Pancreas (tissue), 10 donors: Measurements from ENCODE around the gene SPOCK1. TPM values are rescaled to one million over a fixed set of nuclear protein-coding genes. Genes with fewer than 3 reads are reported as not detected.

Source experiments
- ATAC-seq, 4 donors: fragments of 200-7000 bp; cut with Tn5 transposase; one replicate each; pipeline versions ENCODE4 v1.8.0 to v1.9.1; 2020; ENCODE audit warnings: mild to moderate bottlenecking in 4 of 4, moderate library complexity in 4 of 4
- DNase-seq, 6 donors: peaks; one replicate each; pipeline ENCODE4 v3.0.0-alpha.2; 2020
- FAIRE-seq: peaks from 2 replicates; lab custom pipeline; 2012; peaks lifted over from hg19 to GRCh38; lab: Jason Lieb, UNC
- H3K27ac ChIP-seq, 4 donors: fragments of 200-600 bp; sonication (generic); 1 replicate in 3 of 4; 2 replicates in 1 of 4; pipeline versions ENCODE4 v1.5.0 to v1.8.0; 2020
- H3K27me3 ChIP-seq, 4 donors: fragments of 200-600 bp; one replicate each; pipeline ENCODE4 v1.8.0; 2021
- H3K36me3 ChIP-seq, 3 donors: fragments of 200-600 bp; sonication (generic) in 1 of 3; one replicate each; pipeline versions ENCODE4 v1.5.0 to v1.8.0; 2020 to 2021
- H3K4me1 ChIP-seq, 3 donors: fragments of 200-600 bp; one replicate each; pipeline ENCODE4 v1.8.0; 2021
- H3K4me3 ChIP-seq, 4 donors: fragments of 200-600 bp; sonication (generic) in 2 of 4; one replicate each; pipeline versions ENCODE4 v1.5.0 to v1.8.0; 2020 to 2021
- H3K9me3 ChIP-seq, 4 donors: fragments of 200-600 bp; one replicate each; pipeline ENCODE4 v1.8.0; 2021
- WGBS, 2 donors: extraction: QIAGEN DNeasy Blood & Tissue Kit; methylation state at CpG; one replicate each; pipeline ENCODE4 v1.1.7; 2013; 5-methylcytosine and 5-hydroxymethylcytosine counted together
- intact Hi-C, 3 donors: fragments of 100-400 bp; cut with DNase I; formaldehyde crosslinking; loops; one replicate each; pipeline versions ENCODE4 v1.11.1 to v1.14.2; 2022
- polyA plus RNA-seq, 2 donors: library from polyadenylated mRNA; stranded (reverse); fragments of 200-250 nt; gene quantifications; one replicate each; pipeline ENCODE4 v1.2.3, GENCODE V29; 2013
- total RNA-seq, 6 donors: library from RNA; stranded (reverse); fragmentation: NEBNext Ultra II Directional in 4 of 6; extraction: Animal tissue kit (Norgen Biotek cat#: 25700) in 4 of 6; gene quantifications; one replicate each; pipeline versions ENCODE4 v1.2.1 to v1.2.4, GENCODE V29; 2021 to 2023
- TF ChIP-seq, protein P1 (sequence below), 4 donors: fragments of 200-600 bp; sonication (generic) in 3 of 4; IDR thresholded peaks; one replicate each; pipeline versions ENCODE4 v1.5.0 to v1.8.0; 2021; ENCODE audit warnings: antibody characterized with exemption in 4 of 4
- donor health status: healthy with polysubstance abuse.
- donor health status: DM: no; HTN: no; CAD: no; lungs with moderate emphysema.
- donor health status: DM: no; HTN: no; CAD: no.
- donor health status: control.
- donor health status: control.
- donor health status: Bipolar disorder and iron deficiency.
- donor health status: DM: yes; HTN: yes; CAD: no.
- donor health status: DM: no; HTN: no; CAD: no.
- donor health status: DM: no; HTN: no; CAD: no.
- donor health status: DM: yes; HTN: yes; CAD: no.

SPOCK1 gene
- total and polyA plus RNA-seq, 8 donors, result 1.7 to 16.5 (median 5.3) TPM

DNA sequence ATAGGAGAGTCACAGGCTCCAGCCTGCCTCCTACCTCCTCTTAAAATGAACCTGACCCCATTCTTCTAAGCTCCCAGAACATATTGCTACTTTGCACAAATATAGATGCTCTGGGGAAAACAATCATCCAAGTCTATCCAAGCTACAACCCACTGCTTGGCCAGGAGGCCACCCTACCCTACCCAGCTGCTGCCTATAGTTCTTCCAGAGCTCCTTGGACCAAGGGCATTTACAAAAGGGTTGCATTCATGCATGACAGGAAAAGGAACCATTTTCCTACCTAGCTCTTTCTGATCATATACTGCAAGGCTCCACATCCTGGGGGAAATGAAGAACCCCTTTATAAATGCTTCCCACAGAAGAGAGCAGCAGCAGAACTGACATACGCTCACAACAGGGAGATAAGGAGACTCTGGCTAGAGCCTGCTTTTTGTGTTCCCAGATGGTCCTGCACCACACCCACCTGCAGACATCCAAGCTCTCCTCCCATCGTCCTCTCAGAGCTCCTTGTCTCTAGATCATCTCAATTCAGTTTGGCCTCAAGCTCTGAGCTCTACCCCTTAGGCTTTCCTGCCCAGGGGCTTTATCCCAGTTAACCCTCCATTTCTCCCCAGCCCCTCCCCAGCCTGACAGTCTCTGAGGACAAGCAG is 185.5 kb downstream of the SPOCK1 start:
- FAIRE-seq, result no peak
- H3K27me3 ChIP-seq, result no peaks in the 10 kb centered on the region
- WGBS, 2 donors, result 80 to 85% methylated on average over 2 of the region's 2 CpGs
- no peaks in the 10 kb centered on the region for H3K9me3 ChIP-seq
- DNase-seq, result no peak
- ATAC-seq, result no peak
- intact Hi-C loops, result loop anchor here in 1 of 3 donors (10.0 kb wide), 1 partner anchor 191 kb away; no protein-coding TSS in a partner anchor
- H3K36me3 ChIP-seq, result no peaks in the 10 kb centered on the region
- TF ChIP-seq, protein P1, sequence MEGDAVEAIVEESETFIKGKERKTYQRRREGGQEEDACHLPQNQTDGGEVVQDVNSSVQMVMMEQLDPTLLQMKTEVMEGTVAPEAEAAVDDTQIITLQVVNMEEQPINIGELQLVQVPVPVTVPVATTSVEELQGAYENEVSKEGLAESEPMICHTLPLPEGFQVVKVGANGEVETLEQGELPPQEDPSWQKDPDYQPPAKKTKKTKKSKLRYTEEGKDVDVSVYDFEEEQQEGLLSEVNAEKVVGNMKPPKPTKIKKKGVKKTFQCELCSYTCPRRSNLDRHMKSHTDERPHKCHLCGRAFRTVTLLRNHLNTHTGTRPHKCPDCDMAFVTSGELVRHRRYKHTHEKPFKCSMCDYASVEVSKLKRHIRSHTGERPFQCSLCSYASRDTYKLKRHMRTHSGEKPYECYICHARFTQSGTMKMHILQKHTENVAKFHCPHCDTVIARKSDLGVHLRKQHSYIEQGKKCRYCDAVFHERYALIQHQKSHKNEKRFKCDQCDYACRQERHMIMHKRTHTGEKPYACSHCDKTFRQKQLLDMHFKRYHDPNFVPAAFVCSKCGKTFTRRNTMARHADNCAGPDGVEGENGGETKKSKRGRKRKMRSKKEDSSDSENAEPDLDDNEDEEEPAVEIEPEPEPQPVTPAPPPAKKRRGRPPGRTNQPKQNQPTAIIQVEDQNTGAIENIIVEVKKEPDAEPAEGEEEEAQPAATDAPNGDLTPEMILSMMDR (IDR thresholded peaks at IDR 0.05), result no peak
- H3K27ac ChIP-seq, result no peak overlapping the region
- H3K4me1 ChIP-seq, result peaks cover 11 to 18% (median 15%) of the 10 kb centered on the region in 3 donors
- H3K4me3 ChIP-seq, result no peak overlapping the region

DNA sequence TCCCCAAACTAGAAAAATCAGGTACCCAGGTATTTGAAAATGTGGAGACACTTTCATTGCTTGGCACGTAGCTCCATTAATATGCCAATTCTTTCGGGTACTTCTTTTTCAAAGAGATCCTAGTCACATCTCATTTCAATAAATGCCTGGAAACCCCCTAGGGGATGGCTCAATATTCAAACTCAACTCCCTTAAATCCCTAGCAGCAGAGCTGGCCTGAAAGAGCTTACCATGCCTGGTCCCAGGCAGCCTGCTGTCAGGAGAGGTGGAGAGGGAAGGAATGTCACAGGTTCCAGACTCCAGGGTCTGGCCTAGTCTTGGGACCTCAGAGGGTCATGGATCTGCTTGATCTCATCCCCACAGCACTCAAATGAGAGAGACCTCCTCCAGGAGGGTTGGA is 187.1 kb downstream of the SPOCK1 start:
- no peaks in the 10 kb centered on the region for H3K27me3 ChIP-seq
- no peaks in the 10 kb centered on the region for H3K9me3 ChIP-seq
- H3K27ac ChIP-seq, result no peak overlapping the region
- WGBS, 2 donors, result 87 to 92% methylated on average over 2 of the region's 2 CpGs
- DNase-seq (no peak), ATAC-seq (no peak), FAIRE-seq (no peak)
- H3K4me3 ChIP-seq, result no peak overlapping the region
- H3K4me1 ChIP-seq, result peaks cover 10 to 23% (median 19%) of the 10 kb centered on the region in 3 donors
- H3K36me3 ChIP-seq, result no peaks in the 10 kb centered on the region
- TF ChIP-seq, protein P1 (IDR thresholded peaks at IDR 0.05), result no peak
- intact Hi-C loops, result loop anchor here in 1 of 3 donors (10.0 kb wide), 1 partner anchor 193 kb away; no protein-coding TSS in a partner anchor

DNA sequence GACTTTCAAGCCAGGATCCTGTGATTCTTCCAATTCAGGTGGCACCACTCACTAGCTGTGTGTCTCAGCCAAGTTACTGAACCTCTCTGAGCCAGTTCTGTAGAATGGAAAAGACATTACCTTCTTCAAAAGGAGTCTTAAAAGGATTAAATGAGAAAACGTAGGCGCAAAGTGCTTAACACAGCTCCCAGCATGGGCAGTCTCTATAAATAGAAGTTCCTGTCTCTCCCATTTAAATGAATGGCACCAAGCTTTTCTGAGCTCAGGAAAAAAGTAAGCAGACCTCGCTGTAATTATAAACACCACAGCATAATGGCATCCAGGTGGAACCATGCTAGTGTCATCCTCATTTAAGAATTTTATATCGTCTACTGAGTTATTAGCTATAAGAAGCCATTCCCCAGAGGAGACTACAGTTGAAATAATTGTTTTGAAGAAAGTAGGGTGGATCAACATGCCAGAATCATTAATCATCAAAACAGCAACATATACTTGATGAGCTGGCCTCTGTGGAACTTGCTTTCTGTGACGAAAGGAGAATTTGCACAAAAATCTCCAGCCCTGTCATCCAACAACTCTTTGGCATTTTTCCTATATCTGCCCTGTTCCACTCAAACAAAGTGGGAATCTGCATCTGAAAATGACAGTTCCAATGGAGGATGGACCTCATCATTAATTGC is 188.9 kb downstream of the SPOCK1 start:
- H3K9me3 ChIP-seq, result no peaks in the 10 kb centered on the region
- DNase-seq (no peak), ATAC-seq (no peak), FAIRE-seq (no peak)
- WGBS, 2 donors, result 83 to 85% methylated on average over 5 of the region's 5 CpGs
- H3K36me3 ChIP-seq, result no peaks in the 10 kb centered on the region
- peaks cover 5 to 7% (median 7%) of the 10 kb centered on the region in 3 donors for H3K4me1 ChIP-seq
- no peak overlapping the region for H3K4me3 ChIP-seq
- H3K27ac ChIP-seq, result no peak overlapping the region
- intact Hi-C loops, result loop anchor here in 1 of 3 donors (10.0 kb wide), 1 partner anchor 195 kb away; no protein-coding TSS in a partner anchor
- TF ChIP-seq, protein P1 (IDR thresholded peaks at IDR 0.05), result no peak
- no peaks in the 10 kb centered on the region for H3K27me3 ChIP-seq

DNA sequence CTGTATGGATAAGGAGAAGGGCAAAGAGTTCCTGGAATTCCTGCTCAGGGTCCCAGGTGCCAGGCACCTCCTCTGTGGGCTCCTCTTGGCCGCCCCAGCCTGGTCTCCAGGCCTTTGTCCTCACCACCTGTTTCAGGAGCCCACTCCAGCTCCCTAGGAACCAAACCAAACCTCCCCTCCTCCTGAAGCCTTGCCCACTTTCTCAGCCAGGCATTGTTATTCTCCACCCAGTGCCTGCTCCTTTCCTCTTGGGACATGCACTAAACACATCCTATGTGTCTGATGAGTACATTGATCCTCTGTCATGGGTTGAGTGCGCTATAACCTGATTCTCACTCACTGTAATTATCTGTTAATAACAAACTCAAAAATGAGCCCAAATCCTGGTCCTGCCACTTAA is 189.8 kb downstream of the SPOCK1 start:
- intact Hi-C loops, result no loop called here
- FAIRE-seq, result no peak

More for the DNA sequence above, 189.8 kb downstream of the SPOCK1 start:
- TF ChIP-seq, protein P1 (IDR thresholded peaks at IDR 0.05), result no peak
- Histone ChIP-seq H3K27me3 (no peaks in the 10 kb centered on the region), H3K9me3 (no peaks in the 10 kb centered on the region), H3K36me3 (no peaks in the 10 kb centered on the region), H3K4me3 (no peak overlapping the region), H3K27ac (no peak overlapping the region), H3K4me1 (peaks cover 5 to 7% (median 7%) of the 10 kb centered on the region in 3 donors)
- WGBS, 2 donors, result 96 to 100% methylated on average over 2 of the region's 2 CpGs
- ATAC-seq, result no peak
- DNase-seq, result no peak
